Fibroblast of lung (primary cell): Measurements from ENCODE around the gene KIF20B. TPM values are rescaled to one million over a fixed set of nuclear protein-coding genes. Genes with fewer than 3 reads are reported as not detected.
"Not testable (repeated sequence)": the region's sequence is repeated elsewhere in the genome, so short reads cannot be mapped to it uniquely, and the experiment has no call there.

Experiments
- DNase-seq, 2 donors: peaks; one replicate each; pipeline versions ENCODE4 v3.0.0 to v3.0.0-alpha.2; 2010; ENCODE audit warnings: low read depth in 2 of 2
- H2AFZ ChIP-seq: 2 replicates; pipeline ENCODE4 v1.5.1; 2012; ENCODE audit warnings: low read length, control low read depth, inconsistent platforms
- H3K27ac ChIP-seq: 2 replicates; pipeline ENCODE4 v1.5.1; 2011; ENCODE audit warnings: low read length, control low read depth; ENCODE audit not compliant: insufficient read depth
- H3K27me3 ChIP-seq: 2 replicates; pipeline ENCODE4 v1.5.1; 2011; ENCODE audit warnings: mild to moderate bottlenecking, low read length; ENCODE audit not compliant: control insufficient read depth, insufficient read depth
- H3K36me3 ChIP-seq: 2 replicates; pipeline ENCODE4 v1.5.1; 2011; ENCODE audit warnings: low read length; ENCODE audit not compliant: control insufficient read depth, insufficient read depth
- H3K4me1 ChIP-seq: 2 replicates; pipeline ENCODE4 v1.5.1; 2011; ENCODE audit warnings: low read length; ENCODE audit not compliant: control insufficient read depth, insufficient read depth; ENCODE audit errors: extremely low read depth
- H3K4me2 ChIP-seq: 2 replicates; pipeline ENCODE4 v1.5.1; 2011; ENCODE audit warnings: low read length, control low read depth; ENCODE audit not compliant: insufficient read depth; ENCODE audit errors: extremely low read depth
- H3K4me3 ChIP-seq, 4 experiments: fragments of 200-600 bp in 1 of 4; sonication (generic) in 1 of 4; replicated peaks in 1 of 4; 2 replicates each; pipeline ENCODE4 v1.5.1; 2011 to 2016; ENCODE audit warnings: low read length in 4 of 4, low read depth in 3 of 4, mild to moderate bottlenecking in 3 of 4, control low read depth in 2 of 4, inconsistent platforms in 1 of 4, mixed read lengths in 1 of 4; ENCODE audit not compliant: insufficient read depth in 1 of 4; ENCODE audit errors: control extremely low read depth in 1 of 4
- H3K79me2 ChIP-seq: 2 replicates; pipeline ENCODE4 v1.5.1; 2012; ENCODE audit warnings: mild to moderate bottlenecking, low read length, inconsistent platforms; ENCODE audit not compliant: control insufficient read depth, insufficient read depth
- H3K9ac ChIP-seq: 2 replicates; pipeline ENCODE4 v1.5.1; 2011; ENCODE audit warnings: mild to moderate bottlenecking, low read length, control low read depth; ENCODE audit not compliant: insufficient read depth
- H3K9me3 ChIP-seq: 2 replicates; pipeline ENCODE4 v1.5.1; 2012; ENCODE audit warnings: low read depth, low read length; ENCODE audit not compliant: control insufficient read depth, insufficient read depth
- H4K20me1 ChIP-seq: 2 replicates; pipeline ENCODE4 v1.5.1; 2011; ENCODE audit warnings: low read length; ENCODE audit not compliant: control insufficient read depth, insufficient read depth; ENCODE audit errors: extremely low read depth
- EZH2 ChIP-seq: IDR thresholded peaks from 2 replicates; pipeline ENCODE4 v1.5.1; 2012; ENCODE audit warnings: low read length, control low read depth, mild to moderate bottlenecking; ENCODE audit errors: missing control alignments
- polyA plus RNA-seq, 2 donors: library from polyadenylated mRNA; depleted of rRNA in 1 of 2; stranded (reverse) in 1 of 2; unstranded in 1 of 2; fragments of >200 nt; gene quantifications; 2 replicates each; pipeline ENCODE4 v1.2.1, GENCODE V29; 2011 to 2012; ENCODE audit warnings: missing spikeins in 1 of 2
- total RNA-seq: library from RNA; depleted of rRNA; stranded (reverse); fragments of >200 nt; gene quantifications from 2 replicates; pipeline ENCODE4 v1.2.1, GENCODE V29; 2014
- TF ChIP-seq, protein P1 (sequence below), 2 donors: IDR thresholded peaks in 1 of 2; conservative IDR thresholded peaks in 1 of 2; 1 replicate in 1 of 2; 2 replicates in 1 of 2; pipeline ENCODE4 v1.5.1; 2011 to 2012; ENCODE audit warnings: low read length in 2 of 2, control low read depth in 1 of 2, inconsistent platforms in 1 of 2, low read depth in 1 of 2, mild to moderate bottlenecking in 1 of 2

The KIF20B gene
- total and polyA plus RNA-seq, 2 donors (not counting 1 experiment from before 2014, with no cell fraction given), result 5.6 to 9.2 TPM

DNA sequence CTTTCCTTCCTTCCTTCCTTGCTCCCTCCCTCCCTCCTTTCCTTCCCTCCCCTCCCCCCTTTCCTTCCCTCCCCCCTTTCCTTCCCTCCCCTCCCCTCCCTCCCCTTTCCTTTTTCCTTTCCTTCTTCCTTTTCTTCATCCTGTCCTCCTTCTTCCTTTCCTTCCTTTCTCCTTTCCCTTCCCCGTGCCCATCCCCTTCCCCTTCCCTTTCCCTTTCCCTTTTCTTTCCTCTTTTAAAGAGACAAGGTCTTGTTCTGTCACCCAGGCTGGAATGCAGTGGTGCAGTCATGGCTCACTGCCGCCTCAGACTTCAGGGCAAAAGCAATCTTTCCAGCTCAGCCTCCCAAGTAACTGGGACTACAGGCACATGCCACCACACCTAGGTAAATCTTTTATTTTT, 54.0 kb downstream of the KIF20B start:
- no peak overlapping the region for H3K9ac ChIP-seq
- peaks cover 3% of the 10 kb centered on the region for H3K36me3 ChIP-seq
- H3K4me1 ChIP-seq, result no peaks in the 10 kb centered on the region
- DNase-seq, result no peak
- no peaks in the 10 kb centered on the region for H3K27me3 ChIP-seq
- no peaks in the 10 kb centered on the region for H3K9me3 ChIP-seq
- H2AFZ ChIP-seq, result no peak overlapping the region
- no peaks in the 10 kb centered on the region for H3K79me2 ChIP-seq
- H3K4me3 ChIP-seq, result no peak overlapping the region
- no peaks in the 10 kb centered on the region for H4K20me1 ChIP-seq
- TF ChIP-seq, protein P1, sequence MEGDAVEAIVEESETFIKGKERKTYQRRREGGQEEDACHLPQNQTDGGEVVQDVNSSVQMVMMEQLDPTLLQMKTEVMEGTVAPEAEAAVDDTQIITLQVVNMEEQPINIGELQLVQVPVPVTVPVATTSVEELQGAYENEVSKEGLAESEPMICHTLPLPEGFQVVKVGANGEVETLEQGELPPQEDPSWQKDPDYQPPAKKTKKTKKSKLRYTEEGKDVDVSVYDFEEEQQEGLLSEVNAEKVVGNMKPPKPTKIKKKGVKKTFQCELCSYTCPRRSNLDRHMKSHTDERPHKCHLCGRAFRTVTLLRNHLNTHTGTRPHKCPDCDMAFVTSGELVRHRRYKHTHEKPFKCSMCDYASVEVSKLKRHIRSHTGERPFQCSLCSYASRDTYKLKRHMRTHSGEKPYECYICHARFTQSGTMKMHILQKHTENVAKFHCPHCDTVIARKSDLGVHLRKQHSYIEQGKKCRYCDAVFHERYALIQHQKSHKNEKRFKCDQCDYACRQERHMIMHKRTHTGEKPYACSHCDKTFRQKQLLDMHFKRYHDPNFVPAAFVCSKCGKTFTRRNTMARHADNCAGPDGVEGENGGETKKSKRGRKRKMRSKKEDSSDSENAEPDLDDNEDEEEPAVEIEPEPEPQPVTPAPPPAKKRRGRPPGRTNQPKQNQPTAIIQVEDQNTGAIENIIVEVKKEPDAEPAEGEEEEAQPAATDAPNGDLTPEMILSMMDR (conservative IDR thresholded peaks at IDR 0.05 in 1 of 2, IDR thresholded peaks at IDR 0.05 in 1 of 2; ENCODE audit: low read depth in 1 of 2, low read length in 2 of 2), result no peak
- TF ChIP-seq EZH2, result no peak
- no peak overlapping the region for H3K27ac ChIP-seq
- H3K4me2 ChIP-seq, result no peak overlapping the region

DNA sequence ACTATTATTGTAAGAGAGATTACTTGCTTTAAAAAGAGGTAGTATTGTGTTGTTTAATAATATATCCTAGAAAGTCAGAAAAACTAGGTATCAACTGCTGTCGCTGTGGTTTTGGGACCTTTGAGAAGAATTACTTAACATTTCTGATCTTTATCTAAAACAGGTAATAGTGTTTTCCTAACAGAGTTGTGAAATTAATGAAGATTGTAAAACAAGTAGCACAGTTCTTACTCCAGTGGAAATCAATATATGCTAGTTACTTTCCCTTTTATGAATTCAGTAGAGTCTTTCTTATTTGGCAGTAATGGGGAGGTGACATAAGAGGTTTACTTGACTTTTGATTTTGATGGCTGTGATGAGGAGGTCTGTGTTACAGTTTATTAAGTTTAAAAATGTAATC, 58.1 kb downstream of the KIF20B start:
- Histone ChIP-seq H4K20me1 (no peaks in the 10 kb centered on the region), H3K79me2 (no peaks in the 10 kb centered on the region), H3K9me3 (no peaks in the 10 kb centered on the region), H3K4me1 (no peaks in the 10 kb centered on the region), H3K27me3 (no peaks in the 10 kb centered on the region), H3K9ac (no peak overlapping the region), H3K4me2 (no peak overlapping the region), H3K27ac (no peak overlapping the region), H3K36me3 (peaks cover 6% of the 10 kb centered on the region), H3K4me3 (no peak overlapping the region), H2AFZ (no peak overlapping the region)
- TF ChIP-seq EZH2, result no peak
- TF ChIP-seq, protein P1 (conservative IDR thresholded peaks at IDR 0.05 in 1 of 2, IDR thresholded peaks at IDR 0.05 in 1 of 2; ENCODE audit: low read depth in 1 of 2, low read length in 2 of 2), result no peak
- no peak for DNase-seq

GRCh38 chr10:89763671-89764070, 62.3 kb downstream of the KIF20B start:
- not testable (repeated sequence) for H4K20me1 ChIP-seq, H3K4me3 ChIP-seq, H3K4me2 ChIP-seq, H3K27ac ChIP-seq, H3K9me3 ChIP-seq, H2AFZ ChIP-seq, H3K79me2 ChIP-seq, H3K27me3 ChIP-seq, H3K36me3 ChIP-seq, H3K4me1 ChIP-seq, DNase-seq, H3K9ac ChIP-seq
